Measurements from ENCODE around the gene COL13A1. TPM values are rescaled to one million over a fixed set of nuclear protein-coding genes. Genes with fewer than 3 reads are reported as not detected.
A peak's percentile ranks its signal among the peaks of the same experiment; 100 is the strongest.

Gene COL13A1
- 10 to 100 TPM in 3 of 7 donors, 1 to 10 TPM in 4; 4.5 to 16.1 (median 8.6) TPM for total RNA-seq
- polyA plus RNA-seq, result 10 to 100 TPM in 2 of 3 donors, 1 to 10 TPM in 1; 4.1 to 13.7 (median 10.4) TPM
- long read RNA-seq, donor 1, result 0 reads
- long read RNA-seq, donor 2, result 0 reads

DNA sequence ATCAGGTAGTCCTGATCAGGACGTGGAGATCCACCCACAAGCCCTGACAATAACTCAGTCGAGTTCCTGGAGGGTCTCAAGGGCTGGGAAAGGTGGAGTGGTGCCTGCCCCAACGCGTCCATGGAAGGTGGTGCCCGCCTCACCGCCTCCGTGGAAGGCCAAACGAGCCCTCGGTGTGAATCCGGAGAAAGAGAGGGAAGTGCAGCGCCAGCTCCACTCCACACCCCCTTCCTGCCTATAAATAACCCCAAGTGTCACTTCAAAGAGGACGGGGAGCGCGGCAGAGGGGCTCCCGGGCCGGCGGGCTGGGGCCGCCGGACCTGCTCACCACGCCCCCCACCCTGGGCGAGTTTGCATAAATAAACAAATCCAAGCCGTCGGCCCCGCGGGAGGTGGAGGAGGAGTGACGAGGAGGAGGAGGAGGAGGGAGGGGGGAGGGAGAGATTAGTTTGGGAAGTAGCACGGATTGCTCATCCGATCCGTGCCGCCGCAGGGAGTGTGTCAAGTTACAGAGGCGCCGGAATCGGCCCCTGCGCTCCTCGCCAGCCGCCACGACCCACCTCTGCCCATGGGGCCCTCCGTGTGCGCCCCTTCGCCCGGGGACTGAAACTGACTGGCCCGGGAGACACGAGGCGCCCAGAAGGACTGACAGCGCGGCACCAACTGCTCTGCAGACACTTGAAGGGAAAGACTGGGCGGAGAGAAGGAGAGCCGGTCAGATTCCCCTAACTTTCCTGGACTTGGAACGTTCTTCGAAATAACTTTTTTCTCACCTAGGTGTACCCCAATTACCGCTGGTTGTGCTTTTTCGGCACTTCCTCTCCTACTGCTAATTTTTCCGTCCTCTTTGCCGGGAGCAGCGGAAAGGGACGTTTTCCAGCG lies at the start of gene COL13A1:
Gene COL13A1, plus strand, starts transcription at position 473 of the 882 bp plus-strand sequence. CDS start 518 bp downstream, outside the sequence.
- WGBS, 5 donors, result 1 to 2% (median 1%) methylated on average over 27 to 58 of the region's 58 CpGs
- H3K9me3 ChIP-seq, result no peaks in the 10 kb centered on the region
- H3K27me3 ChIP-seq (replicated peaks in 1 of 7), result peaks cover 0 to 76% (median 27%) of the 10 kb centered on the region in 7 donors
- intact Hi-C loops (cut with DNase I; ENCODE audit: low total_unique reads), result loop anchor here (10.0 kb wide), 1 partner anchor 113 kb away; no protein-coding TSS in a partner anchor
- H3K4me1 ChIP-seq, result peaks cover 8 to 35% (median 27%) of the 10 kb centered on the region in 6 donors
- H3K27ac ChIP-seq, result peak within 1 kb of the TSS in 2 of 8 donors; percentile 15 to 31
- peak in 1 of 3 donors; percentile 12 for TF ChIP-seq POLR2AphosphoS5 (IDR thresholded peaks at IDR 0.05)
- no peak for TF ChIP-seq POLR2A (IDR thresholded peaks at IDR 0.05)
- peak within 1 kb of the TSS; percentile 30 to 67 (median 44) for H3K4me3 ChIP-seq
- peak; percentile 64 for DNase-seq
- no peaks in the 10 kb centered on the region for H3K36me3 ChIP-seq

DNA sequence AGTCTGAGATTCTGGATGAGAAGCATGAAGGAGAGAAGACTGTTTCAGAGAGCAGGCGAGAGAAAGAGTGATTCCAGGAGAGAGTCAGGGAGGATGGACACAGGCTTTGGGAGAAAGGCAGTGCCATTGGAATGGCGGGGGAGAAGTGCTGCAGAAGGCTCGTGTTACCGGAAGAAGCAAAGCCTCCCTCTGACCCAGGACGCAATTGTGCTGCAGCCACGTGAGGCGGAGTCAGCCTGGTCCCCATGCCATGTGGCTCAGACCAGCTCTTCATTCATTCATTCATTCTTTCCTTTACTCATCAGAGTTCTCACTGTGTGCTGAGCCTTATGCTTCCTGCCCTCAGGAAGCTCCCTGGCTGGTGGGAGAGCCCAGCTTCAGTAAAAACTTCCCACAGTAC lies 49.2 kb upstream of the COL13A1 start:
- no peaks in the 10 kb centered on the region for H3K4me1 ChIP-seq
- no peak for DNase-seq
- intact Hi-C loops (cut with DNase I; ENCODE audit: low total_unique reads), result no loop called here
- H3K4me3 ChIP-seq, result no peak overlapping the region
- WGBS, 5 donors, result 77 to 90% (median 89%) methylated on average over 7 of the region's 7 CpGs
- H3K36me3 ChIP-seq, result no peaks in the 10 kb centered on the region
- peaks cover 0 to 5% (median 0%) of the 10 kb centered on the region in 8 donors for H3K9me3 ChIP-seq
- TF ChIP-seq, protein P1, sequence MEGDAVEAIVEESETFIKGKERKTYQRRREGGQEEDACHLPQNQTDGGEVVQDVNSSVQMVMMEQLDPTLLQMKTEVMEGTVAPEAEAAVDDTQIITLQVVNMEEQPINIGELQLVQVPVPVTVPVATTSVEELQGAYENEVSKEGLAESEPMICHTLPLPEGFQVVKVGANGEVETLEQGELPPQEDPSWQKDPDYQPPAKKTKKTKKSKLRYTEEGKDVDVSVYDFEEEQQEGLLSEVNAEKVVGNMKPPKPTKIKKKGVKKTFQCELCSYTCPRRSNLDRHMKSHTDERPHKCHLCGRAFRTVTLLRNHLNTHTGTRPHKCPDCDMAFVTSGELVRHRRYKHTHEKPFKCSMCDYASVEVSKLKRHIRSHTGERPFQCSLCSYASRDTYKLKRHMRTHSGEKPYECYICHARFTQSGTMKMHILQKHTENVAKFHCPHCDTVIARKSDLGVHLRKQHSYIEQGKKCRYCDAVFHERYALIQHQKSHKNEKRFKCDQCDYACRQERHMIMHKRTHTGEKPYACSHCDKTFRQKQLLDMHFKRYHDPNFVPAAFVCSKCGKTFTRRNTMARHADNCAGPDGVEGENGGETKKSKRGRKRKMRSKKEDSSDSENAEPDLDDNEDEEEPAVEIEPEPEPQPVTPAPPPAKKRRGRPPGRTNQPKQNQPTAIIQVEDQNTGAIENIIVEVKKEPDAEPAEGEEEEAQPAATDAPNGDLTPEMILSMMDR (IDR thresholded peaks at IDR 0.05 in 8 of 11, conservative IDR thresholded peaks at IDR 0.05 in 3 of 11), result no peak
- no peak for TF ChIP-seq POLR2A (IDR thresholded peaks at IDR 0.05)
- no peak for TF ChIP-seq POLR2AphosphoS5 (IDR thresholded peaks at IDR 0.05)
- no peak overlapping the region for H3K27ac ChIP-seq
- peaks cover 0 to 17% (median 0%) of the 10 kb centered on the region in 7 donors for H3K27me3 ChIP-seq (replicated peaks in 1 of 7)

DNA sequence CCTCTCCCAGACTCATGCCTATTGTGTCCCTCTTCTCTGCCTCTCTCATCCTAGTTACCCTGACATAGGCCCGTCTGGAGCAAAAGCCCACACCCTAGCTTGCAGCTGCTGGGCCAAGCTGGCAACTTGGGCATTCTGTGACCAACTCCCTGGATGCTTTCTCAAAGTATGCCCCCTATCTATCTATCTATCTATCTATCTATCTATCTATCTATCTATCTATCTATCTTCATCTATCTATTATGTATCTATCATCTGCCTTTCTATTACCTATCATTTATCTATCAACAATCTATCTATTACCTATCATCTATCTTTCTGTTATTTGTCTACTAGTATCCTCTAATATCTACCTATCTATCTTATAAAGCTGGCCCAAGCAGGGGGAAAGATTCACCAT lies 45.4 kb upstream of the COL13A1 start:
- peaks cover 0 to 5% (median 0%) of the 10 kb centered on the region in 8 donors for H3K9me3 ChIP-seq
- H3K4me1 ChIP-seq, result peaks cover 0 to 8% (median 0%) of the 10 kb centered on the region in 6 donors
- peaks cover 0 to 10% (median 0%) of the 10 kb centered on the region in 7 donors for H3K27me3 ChIP-seq (replicated peaks in 1 of 7)
- DNase-seq, result no peak
- H3K36me3 ChIP-seq, result no peaks in the 10 kb centered on the region
- no peak overlapping the region for H3K27ac ChIP-seq
- 82 to 95% (median 88%) methylated on average over 1 of the region's 1 CpG for WGBS, 5 donors
- TF ChIP-seq, protein P1 (IDR thresholded peaks at IDR 0.05 in 8 of 11, conservative IDR thresholded peaks at IDR 0.05 in 3 of 11), result no peak
- no peak for TF ChIP-seq POLR2A (IDR thresholded peaks at IDR 0.05)
- no peak for TF ChIP-seq POLR2AphosphoS5 (IDR thresholded peaks at IDR 0.05)
- H3K4me3 ChIP-seq, result no peak overlapping the region
- intact Hi-C loops (cut with DNase I; ENCODE audit: low total_unique reads), result no loop called here

DNA sequence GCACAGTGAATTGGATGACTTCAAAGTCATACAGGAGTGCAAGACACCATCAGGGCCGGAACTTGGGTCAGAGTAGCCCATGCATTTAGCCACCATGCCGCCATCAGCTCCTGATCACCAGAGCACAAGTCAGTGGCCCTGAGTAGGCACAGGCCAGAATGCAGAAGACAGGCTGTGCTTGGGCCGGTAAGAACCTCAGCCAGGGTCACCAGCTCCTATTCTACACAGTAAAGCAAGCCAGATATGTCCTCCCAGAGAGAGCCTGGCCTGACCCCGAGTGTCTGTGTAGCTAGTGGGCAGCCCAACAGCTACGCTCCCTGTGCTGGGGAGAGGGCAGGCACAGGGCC lies 44.5 kb upstream of the COL13A1 start:
- Histone ChIP-seq H3K4me1 (peaks cover 0 to 8% (median 0%) of the 10 kb centered on the region in 6 donors), H3K27me3 (replicated peaks in 1 of 7) (peaks cover 0 to 17% (median 0%) of the 10 kb centered on the region in 7 donors), H3K36me3 (no peaks in the 10 kb centered on the region), H3K9me3 (peaks cover 0 to 5% (median 0%) of the 10 kb centered on the region in 8 donors), H3K4me3 (no peak overlapping the region), H3K27ac (no peak overlapping the region)
- DNase-seq, result no peak
- TF ChIP-seq, protein P1 (IDR thresholded peaks at IDR 0.05 in 8 of 11, conservative IDR thresholded peaks at IDR 0.05 in 3 of 11), result no peak
- no peak for TF ChIP-seq POLR2AphosphoS5 (IDR thresholded peaks at IDR 0.05)
- no peak for TF ChIP-seq POLR2A (IDR thresholded peaks at IDR 0.05)
- 69 to 91% (median 88%) methylated on average over 5 of the region's 5 CpGs for whole genome bisulfite sequencing, 5 donors
- intact Hi-C loops (cut with DNase I; ENCODE audit: low total_unique reads), result no loop called here
